Nephron (organoid): ENCODE results near the gene RAP1GAP.
A peak's percentile ranks its signal among the peaks of the same experiment; 100 is the strongest.

ENCODE experiments used
- H3K27ac Mint-ChIP-seq, 3 experiments: 2 replicates each; pipeline ENCODE4 v1.8.0; 2020; ENCODE audit warnings: mixed read lengths in 3 of 3, mild to moderate bottlenecking in 2 of 3, moderate library complexity in 1 of 3
- H3K27me3 Mint-ChIP-seq: 2 replicates; pipeline ENCODE4 v1.8.0; 2021; ENCODE audit warnings: low read depth, mild to moderate bottlenecking, moderate library complexity, mixed read lengths
- H3K36me3 Mint-ChIP-seq: 2 replicates; pipeline ENCODE4 v1.8.0; 2020; ENCODE audit warnings: low read depth, mixed read lengths
- H3K4me1 Mint-ChIP-seq: 2 replicates; pipeline ENCODE4 v1.8.0; 2020; ENCODE audit warnings: mixed read lengths
- H3K4me3 Mint-ChIP-seq, 3 experiments: 2 replicates each; pipeline ENCODE4 v1.8.0; 2020; ENCODE audit warnings: mild to moderate bottlenecking in 3 of 3, mixed read lengths in 3 of 3, moderate library complexity in 2 of 3
- H3K9me3 Mint-ChIP-seq: 2 replicates; pipeline ENCODE4 v1.8.0; 2020; ENCODE audit warnings: mixed read lengths
- CTCF ChIP-seq, 3 experiments: fragments of 200-600 bp; sonication (generic); IDR thresholded peaks; one replicate each; pipeline ENCODE4 v1.5.0; 2021; ENCODE audit warnings: antibody characterized with exemption in 3 of 3; ENCODE audit not compliant: unreplicated experiment in 3 of 3

RAP1GAP gene

GRCh38 chr1:21564521-21565095 is 104.5 kb downstream of the RAP1GAP start:
- peaks cover 46% of the 10 kb centered on the region for H3K4me1 Mint-ChIP-seq
- H3K36me3 Mint-ChIP-seq, result no peaks in the 10 kb centered on the region
- peak overlapping the region; percentile 60 to 80 (median 71) for H3K27ac Mint-ChIP-seq
- TF ChIP-seq CTCF (IDR thresholded peaks at IDR 0.05; ENCODE audit: unreplicated experiment in 3 of 3), result no peak
- no peak overlapping the region for H3K4me3 Mint-ChIP-seq
- H3K9me3 Mint-ChIP-seq, result no peaks in the 10 kb centered on the region
- H3K27me3 Mint-ChIP-seq, result peaks cover 14% of the 10 kb centered on the region

- Mint-ChIP-seq H3K27me3 (peaks cover 18% of the 10 kb centered on the region), H3K4me3 (no peak overlapping the region), H3K36me3 (no peaks in the 10 kb centered on the region), H3K9me3 (no peaks in the 10 kb centered on the region), H3K27ac (no peak overlapping the region), H3K4me1 (peaks cover 51% of the 10 kb centered on the region)
- TF ChIP-seq CTCF (IDR thresholded peaks at IDR 0.05; ENCODE audit: unreplicated experiment in 3 of 3), result no peak
Measured at GRCh38 chr1:21563971-21564370, 105.2 kb downstream of the RAP1GAP start.

GRCh38 chr1:21562896-21563295 is 106.3 kb downstream of the RAP1GAP start:
- no peaks in the 10 kb centered on the region for H3K36me3 Mint-ChIP-seq
- H3K27ac Mint-ChIP-seq, result no peak overlapping the region
- no peak overlapping the region for H3K4me3 Mint-ChIP-seq
- peaks cover 19% of the 10 kb centered on the region for H3K27me3 Mint-ChIP-seq
- H3K9me3 Mint-ChIP-seq, result no peaks in the 10 kb centered on the region
- peaks cover 42% of the 10 kb centered on the region for H3K4me1 Mint-ChIP-seq
- TF ChIP-seq CTCF (IDR thresholded peaks at IDR 0.05; ENCODE audit: unreplicated experiment in 3 of 3), result no peak

GRCh38 chr1:21560916-21561638 is 108.1 kb downstream of the RAP1GAP start:
- H3K4me1 Mint-ChIP-seq, result peaks cover 30% of the 10 kb centered on the region
- H3K9me3 Mint-ChIP-seq, result no peaks in the 10 kb centered on the region
- TF ChIP-seq CTCF (IDR thresholded peaks at IDR 0.05; ENCODE audit: unreplicated experiment in 3 of 3), result no peak
- no peak overlapping the region for H3K27ac Mint-ChIP-seq
- no peak overlapping the region for H3K4me3 Mint-ChIP-seq
- peaks cover 20% of the 10 kb centered on the region for H3K27me3 Mint-ChIP-seq
- no peaks in the 10 kb centered on the region for H3K36me3 Mint-ChIP-seq

GRCh38 chr1:21559788-21560567 is 109.2 kb downstream of the RAP1GAP start:
- no peaks in the 10 kb centered on the region for H3K36me3 Mint-ChIP-seq
- peak overlapping the region; percentile 64 to 93 (median 92) for H3K27ac Mint-ChIP-seq

More at GRCh38 chr1:21559788-21560567, 109.2 kb downstream of the RAP1GAP start:
- peaks cover 21% of the 10 kb centered on the region for H3K4me1 Mint-ChIP-seq
- H3K9me3 Mint-ChIP-seq, result no peaks in the 10 kb centered on the region
- H3K27me3 Mint-ChIP-seq, result peaks cover 16% of the 10 kb centered on the region
- TF ChIP-seq CTCF (IDR thresholded peaks at IDR 0.05; ENCODE audit: unreplicated experiment in 3 of 3), result no peak
- H3K4me3 Mint-ChIP-seq, result no peak overlapping the region
